GM12873 (cell line): ENCODE results near the gene ARSK.

Experiments used
- TF ChIP-seq, protein P1 (sequence below): IDR thresholded peaks from 2 replicates; pipeline ENCODE4 v1.5.1; 2012; ENCODE audit warnings: low read depth, mild to moderate bottlenecking, moderate library complexity, low read length, control low read depth; ENCODE audit not compliant: insufficient read depth; ENCODE audit errors: missing control alignments

ARSK gene

GRCh38 chr5:95627971-95628810 is 73.3 kb downstream of the ARSK start:
- TF ChIP-seq, protein P1, sequence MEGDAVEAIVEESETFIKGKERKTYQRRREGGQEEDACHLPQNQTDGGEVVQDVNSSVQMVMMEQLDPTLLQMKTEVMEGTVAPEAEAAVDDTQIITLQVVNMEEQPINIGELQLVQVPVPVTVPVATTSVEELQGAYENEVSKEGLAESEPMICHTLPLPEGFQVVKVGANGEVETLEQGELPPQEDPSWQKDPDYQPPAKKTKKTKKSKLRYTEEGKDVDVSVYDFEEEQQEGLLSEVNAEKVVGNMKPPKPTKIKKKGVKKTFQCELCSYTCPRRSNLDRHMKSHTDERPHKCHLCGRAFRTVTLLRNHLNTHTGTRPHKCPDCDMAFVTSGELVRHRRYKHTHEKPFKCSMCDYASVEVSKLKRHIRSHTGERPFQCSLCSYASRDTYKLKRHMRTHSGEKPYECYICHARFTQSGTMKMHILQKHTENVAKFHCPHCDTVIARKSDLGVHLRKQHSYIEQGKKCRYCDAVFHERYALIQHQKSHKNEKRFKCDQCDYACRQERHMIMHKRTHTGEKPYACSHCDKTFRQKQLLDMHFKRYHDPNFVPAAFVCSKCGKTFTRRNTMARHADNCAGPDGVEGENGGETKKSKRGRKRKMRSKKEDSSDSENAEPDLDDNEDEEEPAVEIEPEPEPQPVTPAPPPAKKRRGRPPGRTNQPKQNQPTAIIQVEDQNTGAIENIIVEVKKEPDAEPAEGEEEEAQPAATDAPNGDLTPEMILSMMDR = no peak

DNA sequence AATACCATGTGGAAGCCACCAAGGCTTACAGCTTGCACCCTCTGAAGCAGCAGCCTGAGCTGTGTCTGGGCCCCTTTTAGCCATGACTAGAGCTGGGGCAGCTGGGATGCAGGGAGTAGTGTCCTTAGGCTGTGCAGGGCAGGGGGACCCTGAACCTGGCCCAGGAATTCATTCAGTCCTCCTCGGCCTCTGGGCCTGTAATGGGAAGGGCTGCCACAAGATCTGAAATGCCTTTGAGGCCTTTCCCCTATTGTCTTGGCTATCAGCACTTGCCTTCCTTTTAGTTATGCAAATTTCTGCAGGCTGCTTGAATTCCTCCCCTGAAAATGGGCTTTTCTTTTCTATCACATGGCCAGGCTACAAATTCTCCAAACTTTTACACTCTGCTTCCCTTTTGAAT is 74.0 kb downstream of the ARSK start:
- TF ChIP-seq, protein P1 = no peak

DNA sequence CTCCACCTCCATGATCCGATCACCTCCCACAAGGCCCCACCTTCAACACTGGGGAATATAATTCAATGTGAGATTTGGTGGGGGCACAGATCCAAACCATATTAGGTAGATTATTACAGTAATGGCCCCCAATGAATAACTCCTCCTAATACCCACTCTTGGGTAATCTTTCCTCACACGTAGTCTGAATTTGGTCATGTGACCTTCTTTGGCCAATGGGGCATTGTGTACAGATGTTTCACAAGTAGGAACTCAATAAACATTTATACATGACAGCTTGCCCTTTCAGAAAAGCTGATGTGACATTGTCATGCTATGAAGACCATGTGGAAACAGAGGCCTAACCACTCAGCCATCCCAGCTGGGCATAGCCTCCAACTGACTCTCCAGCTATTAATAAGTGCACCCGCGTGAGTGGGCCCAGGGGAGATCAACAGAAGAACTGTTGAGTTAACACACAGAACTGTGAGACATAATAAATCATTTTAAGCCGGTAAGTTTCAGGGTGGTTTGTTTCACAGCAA is 75.6 kb downstream of the ARSK start:
- TF ChIP-seq, protein P1 = no peak

DNA sequence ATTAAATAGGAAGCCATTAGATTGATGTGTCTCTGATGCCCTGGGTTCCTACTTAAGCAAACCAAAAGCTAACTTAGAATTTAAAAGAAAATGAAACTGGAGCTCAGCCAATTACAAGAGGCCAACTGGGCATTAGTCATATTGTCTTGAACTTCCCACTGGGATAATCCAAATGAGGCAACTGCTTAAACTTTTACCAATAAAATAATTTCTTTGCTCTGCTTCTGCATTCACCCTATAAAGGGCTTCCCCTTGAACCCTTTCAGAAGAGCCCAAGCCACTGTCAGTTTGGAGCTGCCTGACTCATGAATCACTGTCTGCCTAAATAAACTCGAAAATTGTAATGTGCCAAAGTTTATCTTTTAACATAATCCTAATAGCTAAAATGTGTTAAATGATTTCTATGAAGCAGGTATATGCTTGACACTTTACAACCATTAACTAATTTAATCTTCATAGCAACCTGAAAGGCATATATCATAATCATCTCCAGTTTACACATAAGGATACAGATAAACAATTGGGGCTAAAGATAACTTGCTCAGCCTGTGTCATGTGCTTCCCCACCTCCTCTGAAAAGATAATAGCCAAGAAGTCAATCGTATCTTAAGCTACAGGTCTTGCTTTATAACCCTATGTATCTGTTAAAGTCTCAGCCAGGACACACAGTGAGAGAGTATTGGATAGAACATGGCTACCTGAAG is 76.5 kb downstream of the ARSK start:
- TF ChIP-seq, protein P1 = no peak

- TF ChIP-seq, protein P1 = no peak
Observed at GRCh38 chr5:95631991-95632675, 77.2 kb downstream of the ARSK start.

GRCh38 chr5:95633671-95634070 is 78.8 kb downstream of the ARSK start:
- TF ChIP-seq, protein P1 = no peak

GRCh38 chr5:95634081-95634480 is 79.2 kb downstream of the ARSK start:
- TF ChIP-seq, protein P1 = no peak
